Measurements from ENCODE around the gene RBM20.
"Not testable (repeated sequence)": the region's sequence is repeated elsewhere in the genome, so short reads cannot be mapped to it uniquely, and the experiment has no call there.

The RBM20 gene

DNA sequence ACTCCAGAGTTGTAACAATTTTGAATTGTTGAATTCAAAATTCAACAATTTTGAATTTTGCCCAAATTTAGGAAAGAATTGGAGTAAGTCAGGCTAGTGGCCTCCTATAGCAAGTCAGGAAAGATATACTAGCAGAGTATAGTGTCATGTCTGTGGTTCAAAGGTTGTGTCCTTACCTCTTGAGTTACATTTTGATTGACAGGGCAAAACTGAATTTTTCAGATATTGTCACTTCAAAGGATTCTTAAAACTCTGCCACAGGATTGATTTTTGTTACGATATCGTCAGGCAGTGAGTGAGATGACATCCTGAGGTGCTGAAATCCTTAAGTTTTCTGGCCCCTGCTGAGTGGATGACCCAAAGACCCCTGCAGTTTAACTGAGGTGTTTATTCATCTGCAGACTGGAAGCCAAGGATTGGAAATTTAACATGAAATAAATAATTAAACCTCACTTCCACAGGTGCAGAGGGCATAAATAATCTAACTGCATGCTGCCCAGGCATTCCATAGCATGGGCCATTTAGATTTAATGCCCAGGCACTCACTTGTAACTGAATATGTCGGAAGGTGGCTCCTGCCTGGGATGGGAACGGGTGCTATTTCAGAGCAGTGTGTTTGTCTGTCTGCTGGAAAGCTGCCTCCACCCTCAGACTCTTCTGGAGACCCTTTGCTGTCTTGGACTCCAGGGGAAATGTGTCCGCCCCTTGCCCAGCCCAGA is 50.8 kb downstream of the RBM20 start:
- in situ Hi-C loops (cut with MboI; ENCODE audit: low pct_unique_long_range_greater_than_20kb, low sequenced_read_pairs) = no loop called here
- no peak for DNase-seq

- DNase-seq = no peak
- in situ Hi-C loops (cut with MboI; ENCODE audit: low pct_unique_long_range_greater_than_20kb, low sequenced_read_pairs) = no loop called here
Measured at GRCh38 chr10:110695539-110695886, 51.4 kb downstream of the RBM20 start.

GRCh38 chr10:110696436-110696835 is 52.3 kb downstream of the RBM20 start:
- no peak for DNase-seq
- in situ Hi-C loops (cut with MboI; ENCODE audit: low pct_unique_long_range_greater_than_20kb, low sequenced_read_pairs) = no loop called here

DNA sequence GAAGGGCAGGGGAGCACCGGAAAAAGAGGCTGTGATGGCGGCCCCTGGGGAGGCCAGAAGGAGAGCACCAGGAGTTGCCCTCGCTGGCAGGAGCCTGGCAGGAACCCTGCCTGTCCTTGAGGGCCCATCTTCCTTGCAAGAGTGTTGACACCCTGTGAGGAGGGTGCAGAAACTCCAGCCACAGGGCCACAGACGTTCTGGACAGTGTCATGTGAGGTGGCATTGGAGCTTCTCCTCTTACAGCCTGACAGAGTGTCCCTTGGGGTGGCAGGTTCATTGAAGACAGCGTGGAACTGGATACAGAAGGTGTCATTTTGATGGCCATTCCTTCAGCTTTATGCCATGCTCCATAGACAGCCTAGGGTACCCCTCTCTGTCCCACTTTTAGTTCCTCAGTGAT is 54.2 kb downstream of the RBM20 start:
- in situ Hi-C loops (cut with MboI; ENCODE audit: low pct_unique_long_range_greater_than_20kb, low sequenced_read_pairs) = no loop called here
- DNase-seq = no peak

DNA sequence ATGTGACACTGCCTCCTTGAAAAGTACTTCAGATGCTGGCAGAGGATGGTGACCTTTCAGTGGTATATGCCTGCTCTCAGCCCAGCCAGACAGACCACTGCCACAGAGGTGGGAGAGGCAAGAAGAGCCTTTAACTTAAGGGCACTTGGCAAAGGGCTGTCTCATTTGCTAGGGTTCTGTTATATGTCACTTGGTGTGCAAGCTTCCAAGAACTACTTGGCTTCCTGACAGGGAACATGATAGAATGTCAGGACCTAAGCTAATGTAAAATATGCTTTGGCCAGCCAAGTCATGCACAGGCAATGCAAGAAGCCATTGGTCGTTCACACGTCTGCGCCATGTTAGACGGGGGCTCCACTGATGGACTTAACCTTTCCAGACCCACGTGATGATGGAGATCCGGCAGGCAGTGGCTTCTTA is 54.7 kb downstream of the RBM20 start:
- no peak for DNase-seq
- in situ Hi-C loops (cut with MboI; ENCODE audit: low pct_unique_long_range_greater_than_20kb, low sequenced_read_pairs) = no loop called here

GRCh38 chr10:110699859-110700468 is 55.8 kb downstream of the RBM20 start:
- in situ Hi-C loops (cut with MboI; ENCODE audit: low pct_unique_long_range_greater_than_20kb, low sequenced_read_pairs) = no loop called here
- DNase-seq = no peak

- in situ Hi-C loops (cut with MboI; ENCODE audit: low pct_unique_long_range_greater_than_20kb, low sequenced_read_pairs) = no loop called here
Measured at GRCh38 chr10:110700947-110701616, 56.9 kb downstream of the RBM20 start.

GRCh38 chr10:110701617-110701971 is 57.5 kb downstream of the RBM20 start:
- in situ Hi-C loops (cut with MboI; ENCODE audit: low pct_unique_long_range_greater_than_20kb, low sequenced_read_pairs) = no loop called here
- no peak for DNase-seq

More at GRCh38 chr10:110700947-110701616, 56.9 kb downstream of the RBM20 start:
- DNase-seq = no peak

GRCh38 chr10:110704070-110704469 is 59.9 kb downstream of the RBM20 start:
- in situ Hi-C loops (cut with MboI; ENCODE audit: low pct_unique_long_range_greater_than_20kb, low sequenced_read_pairs) = no loop called here
- DNase-seq = no peak

GRCh38 chr10:110704906-110705476 is 60.9 kb downstream of the RBM20 start:
- in situ Hi-C loops (cut with MboI; ENCODE audit: low pct_unique_long_range_greater_than_20kb, low sequenced_read_pairs) = no loop called here
- DNase-seq = no peak

- DNase-seq; in situ Hi-C loops (cut with MboI; ENCODE audit: low pct_unique_long_range_greater_than_20kb, low sequenced_read_pairs): not testable (repeated sequence)
Measured at GRCh38 chr10:110705596-110705995, 61.5 kb downstream of the RBM20 start.

DNA sequence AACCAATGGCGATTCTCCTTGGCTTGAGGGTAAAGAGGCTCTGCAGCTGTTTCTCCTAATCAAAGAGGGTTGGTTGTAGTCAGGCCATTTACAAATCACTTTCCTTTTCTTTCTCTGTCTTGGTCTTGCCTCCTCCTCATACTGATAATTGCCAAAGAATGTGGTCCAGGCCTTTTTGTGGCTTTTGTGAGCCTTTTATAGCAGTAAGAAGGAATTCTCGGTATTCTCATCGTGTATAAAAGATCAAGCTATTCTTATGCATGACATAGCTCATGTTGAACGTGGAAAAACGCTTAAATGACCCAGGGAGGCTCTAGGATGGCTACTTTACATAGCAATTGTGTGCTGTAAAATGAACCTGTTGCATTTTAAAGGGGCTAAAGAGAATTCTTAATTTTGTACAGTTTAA is 62.6 kb downstream of the RBM20 start:
- in situ Hi-C loops (cut with MboI; ENCODE audit: low pct_unique_long_range_greater_than_20kb, low sequenced_read_pairs) = no loop called here

DNA sequence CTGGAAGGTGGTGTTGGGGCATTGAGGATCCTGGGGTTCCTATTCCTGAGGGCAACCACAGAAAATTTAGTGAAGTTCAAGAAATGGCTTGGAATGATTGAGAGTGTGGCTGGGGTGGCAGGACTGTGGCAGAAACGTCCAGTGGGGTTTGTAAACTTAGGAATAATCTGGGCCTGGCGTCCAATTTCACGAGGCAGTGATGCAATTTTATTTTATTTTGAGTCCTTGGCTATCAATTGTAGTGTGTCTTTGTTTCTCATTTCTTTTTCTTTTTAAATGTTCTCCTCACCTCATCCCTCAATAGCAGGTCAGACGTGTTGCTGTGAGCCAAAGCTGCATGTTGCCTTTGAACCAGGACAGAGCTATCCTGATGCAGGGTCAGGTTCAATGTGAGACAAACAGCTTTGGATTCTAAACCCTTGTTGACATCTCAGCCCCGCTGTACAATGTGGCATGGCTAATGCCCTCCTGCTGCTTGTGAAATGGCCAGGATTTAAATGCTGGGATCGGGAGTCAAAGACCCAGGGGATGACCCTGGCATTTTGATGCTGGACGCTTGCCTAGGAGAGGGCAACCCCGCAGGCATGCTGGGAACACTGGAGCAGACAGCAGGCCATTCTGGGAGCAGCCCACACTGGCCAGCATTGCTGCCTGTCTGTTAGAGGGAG is 64.8 kb downstream of the RBM20 start:
- in situ Hi-C loops (cut with MboI; ENCODE audit: low pct_unique_long_range_greater_than_20kb, low sequenced_read_pairs) = no loop called here
- DNase-seq = no peak

More for the DNA sequence above, 62.6 kb downstream of the RBM20 start:
- DNase-seq = no peak

DNA sequence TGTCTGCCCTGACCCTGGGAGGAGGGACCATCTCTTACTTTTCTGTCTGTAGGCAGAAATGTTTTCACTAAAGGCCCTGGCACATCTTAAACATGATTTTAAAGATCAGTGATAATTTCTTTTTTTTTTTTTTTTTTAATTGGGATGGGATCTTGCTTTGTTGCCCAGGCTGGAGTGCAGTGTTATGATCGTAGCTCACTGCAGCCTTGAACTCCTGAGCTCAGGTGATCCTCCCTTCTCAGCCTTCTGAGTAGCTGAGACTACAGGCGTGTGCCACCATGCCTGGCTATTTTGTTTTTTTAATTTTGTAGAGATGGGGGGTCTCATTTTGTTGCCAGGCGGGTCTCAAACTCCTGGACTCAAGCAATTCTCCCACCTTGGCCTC is 65.3 kb downstream of the RBM20 start:
- in situ Hi-C loops (cut with MboI; ENCODE audit: low pct_unique_long_range_greater_than_20kb, low sequenced_read_pairs) = no loop called here
- DNase-seq = no peak

- DNase-seq = no peak
Measured at GRCh38 chr10:110709964-110710587, 65.9 kb downstream of the RBM20 start.

DNA sequence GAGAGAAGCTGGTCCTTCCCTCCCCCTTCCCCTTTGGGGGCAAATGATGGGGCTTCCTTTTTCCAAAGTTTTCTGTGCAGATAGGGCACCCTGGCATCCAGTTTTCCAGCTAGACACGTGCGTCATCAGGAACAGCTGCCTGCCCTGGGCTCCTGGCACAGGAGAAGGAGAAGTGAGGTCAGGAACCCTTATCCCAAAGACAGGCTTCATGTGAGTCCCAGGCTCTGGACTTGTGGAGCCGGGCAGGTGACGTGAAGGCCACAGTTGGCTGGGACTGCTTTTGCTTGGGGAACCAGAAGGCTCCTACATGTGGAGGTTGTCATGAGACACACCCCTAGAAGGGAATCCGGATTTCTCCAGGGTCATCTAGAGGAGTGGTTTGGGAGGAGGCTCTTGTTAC is 66.5 kb downstream of the RBM20 start:
- in situ Hi-C loops (cut with MboI; ENCODE audit: low pct_unique_long_range_greater_than_20kb, low sequenced_read_pairs) = no loop called here
- no peak for DNase-seq

More at GRCh38 chr10:110709964-110710587, 65.9 kb downstream of the RBM20 start:
- in situ Hi-C loops (cut with MboI; ENCODE audit: low pct_unique_long_range_greater_than_20kb, low sequenced_read_pairs) = no loop called here

- in situ Hi-C loops (cut with MboI; ENCODE audit: low pct_unique_long_range_greater_than_20kb, low sequenced_read_pairs) = no loop called here
- DNase-seq = no peak
Measured at GRCh38 chr10:110711382-110711781, 67.2 kb downstream of the RBM20 start.

DNA sequence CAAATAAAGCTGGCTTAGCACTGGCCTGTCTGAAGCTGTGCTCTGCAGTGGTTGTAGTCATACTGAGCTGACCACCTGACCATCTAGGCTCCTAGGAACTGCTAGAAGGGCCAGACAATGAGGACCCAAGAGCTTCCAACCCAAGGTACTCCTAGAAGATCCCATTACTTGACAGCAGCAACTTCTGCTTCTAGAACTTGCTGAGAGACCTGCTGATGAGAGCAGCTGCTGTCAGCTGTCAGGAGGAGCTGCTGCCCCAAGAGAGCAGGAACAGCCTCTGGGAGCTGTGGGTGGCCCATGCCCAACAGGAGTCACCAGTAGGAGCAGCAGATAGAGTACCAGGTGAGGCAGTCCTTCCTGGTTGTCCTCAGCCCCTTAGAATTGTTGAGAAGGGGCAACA is 70.2 kb downstream of the RBM20 start:
- in situ Hi-C loops (cut with MboI; ENCODE audit: low pct_unique_long_range_greater_than_20kb, low sequenced_read_pairs) = no loop called here
- DNase-seq = no peak
